NT2/D1 (cell line): ENCODE results near the gene FRG1.
"Not testable (repeated sequence)": the region's sequence is repeated elsewhere in the genome, so short reads cannot be mapped to it uniquely, and the experiment has no call there.

ENCODE experiments used
- SUZ12 ChIP-seq: IDR thresholded peaks from 2 replicates; pipeline ENCODE4 v1.6.1; 2011; ENCODE audit not compliant: insufficient read length, insufficient read depth; ENCODE audit errors: extremely low read depth
- YY1 ChIP-seq: IDR thresholded peaks from 2 replicates; pipeline ENCODE4 v1.6.1; 2011; ENCODE audit not compliant: insufficient read length, insufficient read depth
- ZNF274 ChIP-seq: IDR thresholded peaks from 2 replicates; pipeline ENCODE4 v1.6.1; 2011; ENCODE audit warnings: mild to moderate bottlenecking, low read depth, low read length

DNA sequence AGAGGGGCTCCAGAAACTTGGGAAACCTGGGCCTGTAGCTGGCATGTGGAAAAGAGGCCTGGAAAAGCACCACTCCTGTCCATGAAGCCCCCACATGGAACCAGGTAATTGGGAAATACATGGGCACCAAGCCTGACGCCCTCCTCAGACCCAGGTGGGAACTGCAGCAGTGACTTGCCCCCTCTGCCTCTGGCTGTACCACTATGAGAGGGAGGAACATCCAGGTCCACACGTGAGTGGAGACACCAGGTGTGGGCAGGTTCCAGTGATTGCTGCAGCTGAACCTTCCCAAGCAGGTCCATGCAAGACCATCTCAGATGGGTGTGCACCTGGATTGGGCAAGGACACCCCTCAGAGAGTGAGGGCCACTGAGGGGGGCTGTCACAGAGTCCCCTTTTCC, 39.6 kb downstream of the FRG1 start:
- TF ChIP-seq SUZ12, ZNF274, YY1: not testable (repeated sequence)
